ENCODE results near the gene KIF2C.
"Not testable (repeated sequence)": the region's sequence is repeated elsewhere in the genome, so short reads cannot be mapped to it uniquely, and the experiment has no call there.

KIF2C gene

GRCh38 chr1:44799770-44800584 lies 60.3 kb downstream of the KIF2C start, which contains the start of gene PLK3:
Gene PLK3 (plus strand): TSS chr1:44800377. CDS start chr1:44800464, 87 bp downstream.
- peak; percentile 98 for DNase-seq

- no peak for DNase-seq
Observed at GRCh38 chr1:44801491-44802305, 62.1 kb downstream of the KIF2C start.

GRCh38 chr1:44802306-44803061 lies 62.8 kb downstream of the KIF2C start:
- no peak for DNase-seq

GRCh38 chr1:44803062-44803311 lies 63.4 kb downstream of the KIF2C start:
- no peak for DNase-seq

- DNase-seq, result no peak
Observed at GRCh38 chr1:44803312-44804095, 63.9 kb downstream of the KIF2C start.

- no peak for DNase-seq
Observed at GRCh38 chr1:44805311-44806024, 65.8 kb downstream of the KIF2C start.

- no peak for DNase-seq
Observed at GRCh38 chr1:44806025-44806703, 66.5 kb downstream of the KIF2C start.

GRCh38 chr1:44806704-44807363 lies 67.2 kb downstream of the KIF2C start, which contains the start of gene DYNLT4:
Gene DYNLT4 (minus strand): TSS chr1:44807351. CDS start chr1:44806668, 683 bp downstream.
- DNase-seq, result no peak

- DNase-seq, result peak; percentile 99
Observed at GRCh38 chr1:44807364-44808062, 67.9 kb downstream of the KIF2C start.

GRCh38 chr1:44808063-44808937 lies 68.7 kb downstream of the KIF2C start, which contains the start of gene BTBD19:
Gene BTBD19 (plus strand): TSS chr1:44808523. CDS start chr1:44808821, 298 bp downstream.
- DNase-seq, result peak; percentile 91

- peak; percentile 84 for DNase-seq
Observed at GRCh38 chr1:44808938-44809917, 69.6 kb downstream of the KIF2C start.

- no peak for DNase-seq
Observed at GRCh38 chr1:44810101-44810761, 70.6 kb downstream of the KIF2C start.

GRCh38 chr1:44810762-44811105 lies 71.1 kb downstream of the KIF2C start:
- not testable (repeated sequence) for DNase-seq

GRCh38 chr1:44811234-44811633 lies 71.6 kb downstream of the KIF2C start:
- no peak for DNase-seq

- no peak for DNase-seq
Observed at GRCh38 chr1:44812822-44813543, 73.3 kb downstream of the KIF2C start.

- not testable (repeated sequence) for DNase-seq
Observed at GRCh38 chr1:44815926-44816325, 76.3 kb downstream of the KIF2C start.
